Iris pigment epithelial cell (primary cell): ENCODE data around the gene NANS.
"Not testable (repeated sequence)": the region's sequence is repeated elsewhere in the genome, so short reads cannot be mapped to it uniquely, and the experiment has no call there.

Source experiments
- DNase-seq: peaks from one replicate; pipeline ENCODE4 v3.0.0-alpha.2; 2011; ENCODE audit warnings: low read depth

NANS gene

DNA sequence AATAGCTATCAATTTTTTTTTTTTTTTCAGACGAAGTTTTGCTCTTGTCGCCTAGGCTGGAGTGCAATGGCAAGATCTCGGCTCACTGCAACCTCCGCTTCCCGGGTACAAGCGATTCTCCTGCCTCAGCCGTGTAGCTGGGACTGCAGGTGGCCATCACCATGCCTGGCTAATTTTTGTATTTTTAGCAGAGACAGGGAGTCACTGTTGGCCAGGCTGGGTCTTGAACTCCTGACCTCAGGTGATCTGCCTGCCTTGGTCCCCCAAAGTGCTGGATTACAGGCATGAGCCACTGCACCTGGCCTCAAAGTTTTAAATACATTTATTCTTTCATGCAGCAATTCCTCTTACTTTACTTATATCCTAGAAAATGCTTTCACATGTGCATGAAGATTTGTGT, 44.9 kb downstream of the NANS start:
- DNase-seq, result no peak

- DNase-seq, result peak; percentile 59
Measured at GRCh38 chr9:98101868-98102273, 45.3 kb downstream of the NANS start.

DNA sequence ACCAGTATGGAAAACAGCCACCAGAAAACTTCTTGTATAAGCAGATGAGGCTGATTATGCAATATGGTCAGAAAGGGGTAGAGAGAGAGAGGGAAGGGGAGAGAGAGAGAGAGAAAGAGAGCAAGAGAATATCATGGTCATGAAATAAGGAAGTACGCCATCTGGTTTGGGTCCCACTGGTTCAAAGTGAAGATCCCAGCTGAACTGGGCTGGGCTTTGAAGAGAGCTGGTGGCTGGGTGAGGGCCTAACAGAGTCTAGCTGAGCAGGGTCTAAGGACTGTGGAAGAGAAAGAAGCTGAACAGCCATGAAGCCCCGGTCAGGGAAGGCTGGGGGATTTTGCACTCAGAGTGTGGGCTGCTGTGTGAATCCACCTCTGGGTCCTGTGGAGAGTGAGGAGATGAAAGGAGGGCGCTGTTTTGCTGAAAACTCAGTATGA, 47.9 kb downstream of the NANS start:
- DNase-seq, result no peak

DNA sequence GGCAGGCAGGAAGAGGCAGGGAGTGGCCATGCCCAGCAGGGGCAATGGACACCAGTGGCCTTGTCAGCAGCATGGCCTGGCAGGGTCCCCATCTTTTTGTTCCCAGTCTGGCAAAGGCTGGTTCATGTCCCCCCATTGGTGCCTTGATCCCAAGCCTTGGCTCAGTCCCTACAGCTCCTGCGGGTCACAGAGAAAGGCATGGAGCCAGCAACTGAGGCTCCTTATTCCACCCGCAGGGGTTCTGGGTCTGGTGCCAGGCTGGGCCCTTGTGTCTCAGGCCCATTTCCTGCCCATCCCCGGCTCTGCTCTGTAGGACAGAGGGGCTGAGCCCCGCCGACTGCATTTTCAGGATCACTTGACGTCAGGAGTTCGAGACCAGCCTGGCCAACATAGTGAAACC, 48.5 kb downstream of the NANS start:
- DNase-seq, result no peak

- no peak for DNase-seq
Measured at GRCh38 chr9:98107926-98108325, 51.4 kb downstream of the NANS start.

DNA sequence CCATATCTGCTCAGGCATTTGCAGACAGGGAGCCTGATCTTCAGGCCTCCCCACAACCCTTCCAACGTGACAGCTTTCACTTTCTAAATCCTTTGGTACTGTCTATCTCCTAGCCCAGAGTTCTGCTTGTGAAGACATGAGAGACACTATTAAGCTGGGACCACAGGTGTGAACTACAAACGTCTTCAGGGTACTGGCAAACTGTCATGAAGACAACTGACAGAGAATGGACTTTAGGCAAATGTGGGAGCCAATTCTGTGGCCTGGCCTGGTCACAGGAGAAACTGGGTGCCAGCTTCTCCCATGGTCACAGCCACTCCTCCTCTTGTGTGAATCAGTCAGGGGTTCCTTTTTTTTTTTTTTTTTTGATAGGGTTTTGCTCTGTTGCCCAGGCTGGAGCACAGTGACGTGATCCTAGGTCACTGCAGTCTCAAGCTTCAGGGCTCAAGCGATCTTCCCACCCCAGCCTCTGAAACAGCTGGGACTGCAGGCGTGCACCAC, 52.0 kb downstream of the NANS start:
- no peak for DNase-seq

DNA sequence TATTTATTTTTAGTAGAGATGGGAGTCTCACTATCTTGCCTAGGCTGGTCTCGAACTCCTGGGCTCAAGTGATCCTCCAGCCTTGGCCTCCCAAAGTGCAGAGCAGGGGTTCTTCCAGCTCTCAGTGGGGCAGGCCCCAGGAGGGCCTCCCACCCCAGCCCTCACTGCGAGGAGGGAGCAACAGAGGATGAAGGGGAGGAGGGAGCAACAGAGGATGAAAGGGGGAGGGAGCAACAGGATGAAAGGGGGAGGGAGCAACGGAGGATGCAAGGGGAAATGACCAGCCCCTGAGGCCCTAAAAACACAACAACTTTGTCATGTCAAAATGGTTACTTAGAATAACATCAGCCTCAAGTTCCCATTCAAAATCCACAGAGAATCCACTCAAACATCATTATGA, 52.5 kb downstream of the NANS start:
- DNase-seq, result no peak

DNA sequence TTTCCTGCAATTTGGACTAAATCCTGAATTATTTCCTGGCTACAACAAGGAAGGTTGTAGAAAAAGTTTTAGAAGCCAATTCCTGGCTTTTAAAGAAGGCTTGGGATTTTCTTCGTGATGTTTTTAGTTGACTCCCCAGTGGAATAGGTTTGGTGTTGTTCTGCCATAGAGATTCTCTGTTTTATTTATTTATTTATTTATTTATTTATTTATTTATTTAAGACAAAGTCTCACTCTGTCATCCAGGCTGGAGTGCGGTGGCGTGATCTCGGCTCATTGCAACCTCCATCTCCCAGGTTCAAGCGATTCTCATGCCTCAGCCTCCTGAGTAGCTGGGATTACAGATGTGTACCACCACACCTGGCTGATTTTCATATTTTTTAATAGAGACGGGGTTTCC, 60.6 kb downstream of the NANS start:
- not testable (repeated sequence) for DNase-seq

- DNase-seq, result peak; percentile 43
Measured at GRCh38 chr9:98117984-98118639, 61.6 kb downstream of the NANS start.

GRCh38 chr9:98118640-98119601, 62.4 kb downstream of the NANS start, which contains the start of gene TRIM14:
TRIM14 (minus strand) TSS chr9:98119222; CDS start chr9:98119188, 34 bp downstream.
- DNase-seq, result peak; percentile 70

DNA sequence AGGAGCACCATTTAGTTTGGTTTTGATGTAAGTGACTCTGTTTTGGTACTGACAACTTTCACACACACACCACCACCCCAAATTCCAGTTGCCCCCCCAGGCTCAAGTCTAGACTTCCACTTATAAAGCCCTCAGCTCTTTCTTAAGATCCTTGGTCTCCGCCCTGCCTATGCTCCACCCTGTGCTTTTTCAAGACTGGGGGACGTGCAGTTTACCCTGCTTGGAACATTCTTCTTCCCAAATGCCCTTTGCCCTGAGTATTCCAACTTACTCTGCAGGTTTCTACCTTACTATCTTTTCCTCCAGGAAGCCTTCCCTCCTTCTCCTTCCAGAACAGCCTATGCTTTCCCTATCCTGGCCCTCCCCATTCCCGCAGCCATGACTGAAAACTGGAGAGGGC, 63.9 kb downstream of the NANS start:
- no peak for DNase-seq

- peak; percentile 33 for DNase-seq
Measured at GRCh38 chr9:98121058-98121457, 64.5 kb downstream of the NANS start.

DNA sequence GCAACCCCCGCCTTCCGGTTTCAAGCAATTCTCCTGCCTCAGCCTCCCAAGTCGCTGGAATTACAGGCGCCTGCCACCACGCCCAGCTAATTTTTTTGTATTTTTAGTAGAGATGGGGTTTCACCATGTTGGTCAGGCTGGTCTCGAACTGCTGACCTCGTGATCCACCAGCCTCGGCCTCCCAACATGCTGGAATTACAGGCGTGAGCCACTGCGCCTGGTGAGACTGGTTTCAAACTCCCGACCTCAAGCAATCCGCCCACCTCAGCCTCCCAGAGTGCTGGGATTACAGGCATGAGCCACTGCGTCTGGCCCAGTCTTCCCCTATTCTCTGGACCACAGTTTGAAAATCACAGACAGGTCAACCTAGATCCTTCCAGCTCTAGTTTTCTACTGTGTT, 67.6 kb downstream of the NANS start:
- DNase-seq, result not testable (repeated sequence)

GRCh38 chr9:98124637-98125426, 68.3 kb downstream of the NANS start:
- no peak for DNase-seq

- no peak for DNase-seq
Measured at GRCh38 chr9:98127226-98127625, 70.7 kb downstream of the NANS start.

- DNase-seq, result no peak
Measured at GRCh38 chr9:98128316-98128715, 71.8 kb downstream of the NANS start.

DNA sequence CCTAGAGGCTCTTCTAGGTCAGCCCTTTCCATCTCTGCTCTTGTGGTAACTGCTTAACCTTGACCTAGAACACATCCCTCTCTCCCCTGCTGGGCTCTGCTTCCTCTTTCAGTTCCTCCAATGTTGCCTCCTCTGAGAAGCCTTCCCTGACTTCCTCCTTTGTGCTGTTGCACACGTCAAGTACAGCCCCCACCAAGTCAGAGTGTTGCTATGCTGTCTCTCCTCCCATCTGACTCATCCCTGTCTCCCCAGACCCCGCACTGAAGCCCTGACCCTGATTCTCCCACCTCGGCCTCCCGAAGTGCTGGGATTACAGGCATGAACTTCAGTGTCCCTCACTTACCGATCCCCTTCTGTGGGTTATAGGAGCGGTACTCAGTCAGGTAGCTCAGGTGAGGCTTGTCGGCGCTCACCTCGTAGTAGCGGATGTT, 72.9 kb downstream of the NANS start:
- DNase-seq, result peak; percentile 28

DNA sequence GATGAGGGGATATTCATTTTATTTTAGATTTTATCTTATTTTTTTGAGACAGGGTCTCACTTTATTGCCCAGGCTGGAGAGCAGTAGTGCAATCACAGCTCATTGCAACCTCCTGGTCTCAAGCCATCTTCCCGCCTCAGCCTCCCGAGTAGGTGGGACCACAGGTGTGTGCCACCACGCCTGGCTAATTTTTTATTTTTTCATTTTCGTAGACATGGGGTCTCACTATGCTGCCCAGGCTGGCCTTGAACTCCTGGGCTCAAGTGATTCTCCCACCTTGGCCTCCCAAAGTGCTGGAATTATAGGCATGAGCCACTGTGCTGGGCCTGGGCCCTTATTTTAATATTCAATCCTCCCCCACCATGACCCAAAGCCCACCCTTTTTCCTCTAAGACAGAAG, 73.5 kb downstream of the NANS start:
- not testable (repeated sequence) for DNase-seq

- DNase-seq, result no peak
Measured at GRCh38 chr9:98130576-98131228, 74.2 kb downstream of the NANS start.

GRCh38 chr9:98132158-98132557, 75.6 kb downstream of the NANS start:
- no peak for DNase-seq
